HFFc6 (cell line): Measurements from ENCODE around the gene SHC3. TPM values are rescaled to one million over a fixed set of nuclear protein-coding genes. Genes with fewer than 3 reads are reported as not detected.

ENCODE experiments used
- DNase-seq: peaks from one replicate; pipeline ENCODE4 v3.0.0-alpha.2; 2018
- H3K27ac Mint-ChIP-seq: 2 replicates; pipeline ENCODE4 v1.8.0; 2020; ENCODE audit warnings: mild to moderate bottlenecking, mixed read lengths
- H3K27me3 Mint-ChIP-seq: 2 replicates; pipeline ENCODE4 v1.8.0; 2021; ENCODE audit warnings: mild to moderate bottlenecking, moderate library complexity, mixed read lengths; ENCODE audit not compliant: insufficient read depth
- H3K36me3 Mint-ChIP-seq: 2 replicates; pipeline ENCODE4 v1.8.0; 2021; ENCODE audit warnings: low read depth, mixed read lengths
- H3K4me1 Mint-ChIP-seq: 2 replicates; pipeline ENCODE4 v1.8.0; 2020; ENCODE audit warnings: low read depth, mixed read lengths
- H3K4me3 Mint-ChIP-seq: 2 replicates; pipeline ENCODE4 v1.8.0; 2020; ENCODE audit warnings: mild to moderate bottlenecking, moderate library complexity, mixed read lengths
- H3K9me3 Mint-ChIP-seq: 2 replicates; pipeline ENCODE4 v1.8.0; 2020; ENCODE audit warnings: mild to moderate bottlenecking, mixed read lengths
- total RNA-seq, 6 experiments: library from RNA; stranded (reverse); fragmentation: NEBNext Ultra II Directional; extraction: Animal tissue kit (Norgen Biotek cat#: 25700); gene quantifications; 2 replicates in 1 of 6; 3 replicates in 5 of 6; pipeline ENCODE4 v1.2.3, GENCODE V29; 2021
- TF ChIP-seq, protein P1 (sequence below): fragments of 200-600 bp; sonication (generic); IDR thresholded peaks from 2 replicates; pipeline ENCODE4 v1.5.0; 2021; ENCODE audit warnings: antibody characterized with exemption, mild to moderate bottlenecking

SHC3 gene
- total RNA-seq, 6 experiments from 2014 or later, result 0.28 to 1.9 (median 0.42) TPM

DNA sequence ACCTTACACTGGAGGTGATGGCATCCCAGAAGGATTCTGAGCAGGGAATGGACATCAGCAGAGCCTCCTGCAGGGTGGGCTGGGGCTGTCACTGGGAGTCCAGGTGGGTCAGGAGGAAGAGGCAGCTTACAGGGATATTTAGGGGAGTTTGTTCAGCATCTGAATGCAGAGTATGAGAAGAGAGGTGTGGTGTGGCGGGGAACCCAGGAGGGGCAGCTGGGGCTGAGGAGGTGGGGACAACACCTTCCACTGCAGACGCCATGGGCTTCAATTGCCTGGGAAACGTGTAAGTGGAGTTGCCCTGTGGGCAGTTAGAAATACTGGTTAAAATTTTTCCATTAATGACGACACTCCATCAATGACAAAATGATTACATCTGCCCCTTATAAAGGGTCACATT, 153.9 kb downstream of the SHC3 start:
- no peak for DNase-seq
- no peak overlapping the region for H3K27ac Mint-ChIP-seq
- peaks cover 41% of the 10 kb centered on the region for H3K4me1 Mint-ChIP-seq
- H3K36me3 Mint-ChIP-seq, result peaks cover 6% of the 10 kb centered on the region; the same call in 1 of the 2 replicates
- TF ChIP-seq, protein P1, sequence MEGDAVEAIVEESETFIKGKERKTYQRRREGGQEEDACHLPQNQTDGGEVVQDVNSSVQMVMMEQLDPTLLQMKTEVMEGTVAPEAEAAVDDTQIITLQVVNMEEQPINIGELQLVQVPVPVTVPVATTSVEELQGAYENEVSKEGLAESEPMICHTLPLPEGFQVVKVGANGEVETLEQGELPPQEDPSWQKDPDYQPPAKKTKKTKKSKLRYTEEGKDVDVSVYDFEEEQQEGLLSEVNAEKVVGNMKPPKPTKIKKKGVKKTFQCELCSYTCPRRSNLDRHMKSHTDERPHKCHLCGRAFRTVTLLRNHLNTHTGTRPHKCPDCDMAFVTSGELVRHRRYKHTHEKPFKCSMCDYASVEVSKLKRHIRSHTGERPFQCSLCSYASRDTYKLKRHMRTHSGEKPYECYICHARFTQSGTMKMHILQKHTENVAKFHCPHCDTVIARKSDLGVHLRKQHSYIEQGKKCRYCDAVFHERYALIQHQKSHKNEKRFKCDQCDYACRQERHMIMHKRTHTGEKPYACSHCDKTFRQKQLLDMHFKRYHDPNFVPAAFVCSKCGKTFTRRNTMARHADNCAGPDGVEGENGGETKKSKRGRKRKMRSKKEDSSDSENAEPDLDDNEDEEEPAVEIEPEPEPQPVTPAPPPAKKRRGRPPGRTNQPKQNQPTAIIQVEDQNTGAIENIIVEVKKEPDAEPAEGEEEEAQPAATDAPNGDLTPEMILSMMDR, result no peak
- no peaks in the 10 kb centered on the region; the same call in none of the 2 replicates for H3K27me3 Mint-ChIP-seq
- H3K9me3 Mint-ChIP-seq, result peaks cover 8% of the 10 kb centered on the region
- H3K4me3 Mint-ChIP-seq, result no peak overlapping the region

DNA sequence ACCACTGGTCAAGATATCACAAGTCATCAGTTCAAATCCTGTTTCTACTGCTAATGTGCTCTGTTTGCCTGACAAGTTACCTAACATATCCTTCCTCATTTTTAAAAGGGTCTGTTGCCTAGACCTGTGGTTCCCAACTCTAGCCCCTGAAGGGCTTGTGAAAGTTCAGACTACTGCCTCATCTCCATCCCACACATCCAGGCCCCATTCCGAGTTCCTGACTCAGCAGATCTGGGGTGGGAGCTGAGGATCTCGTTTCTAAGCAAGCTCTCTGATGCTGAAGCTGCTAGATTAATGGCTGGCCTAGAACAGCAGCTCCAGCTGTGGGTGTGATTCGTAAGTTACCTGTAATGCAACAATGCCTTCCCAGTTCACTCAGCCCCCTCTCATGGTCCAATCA, 154.9 kb downstream of the SHC3 start:
- no peaks in the 10 kb centered on the region for H3K9me3 Mint-ChIP-seq

DNA sequence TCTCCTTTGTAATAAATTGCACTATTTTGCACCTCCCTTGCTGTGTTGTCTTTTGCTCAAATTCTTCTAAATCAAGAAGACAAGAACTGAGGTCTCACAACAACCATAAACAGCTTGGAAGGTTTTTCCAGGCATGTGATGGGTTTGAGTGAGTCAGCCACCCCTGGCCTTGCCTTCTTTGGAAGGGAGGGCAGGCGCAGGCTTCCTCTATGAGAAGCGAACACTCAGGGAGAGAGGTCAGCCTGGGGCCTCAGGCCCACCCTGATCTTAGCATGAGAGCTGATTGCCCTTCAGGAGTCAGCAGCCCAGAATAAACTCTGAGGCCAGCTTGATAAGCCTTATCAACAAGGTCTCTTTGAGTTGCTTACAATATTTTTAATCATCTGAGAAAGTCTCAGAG, 155.7 kb downstream of the SHC3 start:
- no peaks in the 10 kb centered on the region for H3K36me3 Mint-ChIP-seq
- no peaks in the 10 kb centered on the region for H3K9me3 Mint-ChIP-seq
- peak overlapping the region; percentile 26; the same call in 1 of the 2 replicates for H3K27ac Mint-ChIP-seq
- H3K4me1 Mint-ChIP-seq, result peaks cover 41% of the 10 kb centered on the region
- no peak overlapping the region for H3K4me3 Mint-ChIP-seq
- peak; percentile 35 for DNase-seq
- TF ChIP-seq, protein P1, result no peak
- H3K27me3 Mint-ChIP-seq, result no peaks in the 10 kb centered on the region; the same call in none of the 2 replicates

More for the DNA sequence above, 154.9 kb downstream of the SHC3 start:
- Mint-ChIP-seq H3K27ac (no peak overlapping the region), H3K36me3 (no peaks in the 10 kb centered on the region), H3K4me1 (peaks cover 41% of the 10 kb centered on the region), H3K4me3 (no peak overlapping the region), H3K27me3 (no peaks in the 10 kb centered on the region; the same call in none of the 2 replicates)
- TF ChIP-seq, protein P1, result no peak
- DNase-seq, result no peak

DNA sequence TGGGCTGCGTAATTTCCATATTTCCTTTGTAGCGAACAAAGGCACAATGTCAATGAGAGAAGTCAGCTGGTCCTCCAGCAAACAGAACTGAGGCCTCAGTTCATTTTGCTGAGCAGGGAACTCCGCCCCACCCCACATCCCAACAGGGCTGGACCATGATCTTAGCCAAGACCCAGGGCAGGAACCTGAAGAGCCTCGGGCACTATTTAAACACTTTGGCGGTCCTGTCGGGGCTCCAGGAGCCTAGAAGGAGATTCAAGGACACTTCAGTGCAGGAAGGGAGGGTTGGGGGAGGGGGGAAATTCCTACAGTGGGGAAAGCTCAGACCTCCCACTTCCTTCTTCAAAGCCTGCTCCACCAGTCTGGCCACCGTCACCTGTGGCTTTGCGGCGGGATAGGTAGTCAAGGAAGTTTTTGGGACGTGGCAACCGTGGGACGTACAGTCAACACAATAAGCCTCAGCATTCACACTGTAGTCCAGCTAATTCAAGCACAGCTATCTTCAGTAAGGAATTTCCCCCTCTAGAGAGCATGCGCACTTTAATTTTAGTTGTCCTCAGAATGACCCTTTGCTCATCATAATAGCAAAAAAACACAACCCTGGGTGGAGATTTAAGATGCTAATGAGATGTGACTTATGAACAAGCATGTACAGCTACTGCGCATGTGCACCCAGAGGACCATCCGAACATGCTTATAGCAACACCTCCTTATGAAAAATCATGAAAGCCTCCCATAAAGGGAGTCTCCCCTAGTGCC, 156.4 kb downstream of the SHC3 start:
- Mint-ChIP-seq H3K27me3 (no peaks in the 10 kb centered on the region; the same call in none of the 2 replicates), H3K4me3 (no peak overlapping the region), H3K36me3 (no peaks in the 10 kb centered on the region), H3K27ac (no peak overlapping the region), H3K9me3 (no peaks in the 10 kb centered on the region), H3K4me1 (peaks cover 41% of the 10 kb centered on the region)
- no peak for DNase-seq
- TF ChIP-seq, protein P1, result no peak

DNA sequence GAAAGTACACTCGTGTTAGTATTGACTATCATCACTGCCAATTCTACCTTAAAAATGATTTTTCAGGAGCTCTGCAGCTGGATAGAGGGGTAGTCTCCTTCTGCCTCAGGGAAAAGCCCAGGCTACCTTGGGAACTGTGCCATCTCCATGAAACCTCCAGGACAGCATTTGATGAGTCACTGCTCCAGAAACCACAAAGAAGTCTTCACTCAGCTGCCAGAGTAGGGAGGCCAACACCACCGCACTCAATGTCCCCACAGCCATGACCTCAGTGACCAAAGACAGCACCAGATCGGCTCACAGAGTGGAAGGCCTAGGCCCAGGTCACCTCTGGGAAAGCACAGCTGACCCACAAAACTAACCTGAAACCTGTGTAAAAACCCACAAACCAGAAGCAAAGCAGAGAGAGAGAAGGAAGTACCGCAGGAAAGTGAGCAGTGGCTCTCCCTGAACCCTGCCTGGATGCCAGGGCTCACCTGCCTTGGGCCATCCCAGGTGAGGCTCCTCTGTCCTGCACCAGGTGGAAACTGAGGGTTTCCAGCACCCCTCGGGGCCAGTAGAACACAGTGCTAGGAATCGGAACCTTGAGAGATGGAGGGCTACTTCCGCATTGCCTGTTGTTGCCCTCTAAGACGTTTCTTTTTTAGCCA, 157.3 kb downstream of the SHC3 start:
- no peaks in the 10 kb centered on the region for H3K36me3 Mint-ChIP-seq
- H3K4me1 Mint-ChIP-seq, result peaks cover 34% of the 10 kb centered on the region
- H3K27me3 Mint-ChIP-seq, result no peaks in the 10 kb centered on the region; the same call in none of the 2 replicates
- TF ChIP-seq, protein P1, result no peak
- peak; percentile 89 for DNase-seq
- H3K4me3 Mint-ChIP-seq, result peak overlapping the region; percentile 22
- H3K9me3 Mint-ChIP-seq, result no peaks in the 10 kb centered on the region
- H3K27ac Mint-ChIP-seq, result peak overlapping the region; percentile 22; the same call in 1 of the 2 replicates
